Astrocyte (in vitro differentiated cells and primary cell): Measurements from ENCODE around the gene SYVN1. TPM values are rescaled to one million over a fixed set of nuclear protein-coding genes. Genes with fewer than 3 reads are reported as not detected.

Experiments
- DNase-seq: peaks from one replicate; pipeline ENCODE4 v3.0.0-alpha.2; 2010; ENCODE audit warnings: low read depth
- FAIRE-seq: peaks from 2 replicates; lab custom pipeline; 2011; peaks lifted over from hg19 to GRCh38; lab: Jason Lieb, UNC
- H2AFZ ChIP-seq: 2 replicates; pipeline ENCODE4 v1.6.0; 2012; ENCODE audit warnings: low read depth, low read length, inconsistent platforms
- H3K27ac ChIP-seq: 2 replicates; pipeline ENCODE4 v1.5.1; 2011; ENCODE audit warnings: low read depth, low read length, inconsistent platforms
- H3K27me3 ChIP-seq: 2 replicates; pipeline ENCODE4 v1.6.0; 2011; ENCODE audit warnings: low read length, inconsistent platforms; ENCODE audit not compliant: insufficient read depth
- H3K36me3 ChIP-seq: 2 replicates; pipeline ENCODE4 v1.5.1; 2011; ENCODE audit warnings: low read length, inconsistent platforms; ENCODE audit not compliant: insufficient read depth
- H3K4me1 ChIP-seq: 2 replicates; pipeline ENCODE4 v1.5.1; 2011; ENCODE audit warnings: low read length, inconsistent platforms; ENCODE audit not compliant: insufficient read depth
- H3K4me2 ChIP-seq: 2 replicates; pipeline ENCODE4 v1.6.0; 2012; ENCODE audit warnings: low read length, inconsistent platforms
- H3K4me3 ChIP-seq: 2 replicates; pipeline ENCODE4 v1.5.1; 2011; ENCODE audit warnings: low read depth, mild to moderate bottlenecking, low read length, inconsistent platforms; ENCODE audit not compliant: insufficient read depth
- H3K79me2 ChIP-seq: 2 replicates; pipeline ENCODE4 v1.6.0; 2012; ENCODE audit warnings: mild to moderate bottlenecking, low read length, inconsistent platforms; ENCODE audit not compliant: insufficient read depth
- H3K9ac ChIP-seq: 2 replicates; pipeline ENCODE4 v1.6.0; 2012; ENCODE audit warnings: mild to moderate bottlenecking, low read length, inconsistent platforms
- H3K9me3 ChIP-seq: 2 replicates; pipeline ENCODE4 v1.5.1; 2012; ENCODE audit warnings: low read depth, mild to moderate bottlenecking, low read length, inconsistent platforms; ENCODE audit not compliant: insufficient read depth
- H4K20me1 ChIP-seq: 2 replicates; pipeline ENCODE4 v1.6.0; 2012; ENCODE audit warnings: low read length, inconsistent platforms; ENCODE audit not compliant: insufficient read depth
- H3K27ac Mint-ChIP-seq: one replicate; pipeline ENCODE4 v1.8.0; 2021; ENCODE audit warnings: mild to moderate bottlenecking, mixed read lengths; ENCODE audit not compliant: unreplicated experiment
- H3K27me3 Mint-ChIP-seq: one replicate; pipeline ENCODE4 v1.8.0; 2021; ENCODE audit warnings: low read depth, mixed read lengths; ENCODE audit not compliant: unreplicated experiment
- H3K36me3 Mint-ChIP-seq: one replicate; pipeline ENCODE4 v1.8.0; 2021; ENCODE audit warnings: low read depth, mixed read lengths; ENCODE audit not compliant: unreplicated experiment
- H3K4me1 Mint-ChIP-seq: one replicate; pipeline ENCODE4 v1.8.0; 2021; ENCODE audit warnings: low read depth, mixed read lengths; ENCODE audit not compliant: unreplicated experiment
- H3K4me3 Mint-ChIP-seq: one replicate; pipeline ENCODE4 v1.8.0; 2021; ENCODE audit warnings: mild to moderate bottlenecking, moderate library complexity, mixed read lengths; ENCODE audit not compliant: unreplicated experiment
- H3K9me3 Mint-ChIP-seq: one replicate; pipeline ENCODE4 v1.8.0; 2021; ENCODE audit warnings: mild to moderate bottlenecking, mixed read lengths; ENCODE audit not compliant: unreplicated experiment
- CTCF ChIP-seq: IDR thresholded peaks from 2 replicates; pipeline ENCODE4 v1.5.1; 2011; ENCODE audit warnings: low read depth, mild to moderate bottlenecking, inconsistent platforms, low read length, moderate library complexity; ENCODE audit not compliant: insufficient read depth
- EZH2 ChIP-seq: IDR thresholded peaks from 2 replicates; pipeline ENCODE4 v1.6.1; 2012; ENCODE audit warnings: mild to moderate bottlenecking, low read length, inconsistent platforms; ENCODE audit not compliant: insufficient read depth
- total RNA-seq: library from RNA; stranded (reverse); gene quantifications from 2 replicates; pipeline ENCODE4 v1.2.1, GENCODE V29; 2021

Gene SYVN1
- total RNA-seq, 1 donor from 2014 or later: 43.0 TPM

DNA sequence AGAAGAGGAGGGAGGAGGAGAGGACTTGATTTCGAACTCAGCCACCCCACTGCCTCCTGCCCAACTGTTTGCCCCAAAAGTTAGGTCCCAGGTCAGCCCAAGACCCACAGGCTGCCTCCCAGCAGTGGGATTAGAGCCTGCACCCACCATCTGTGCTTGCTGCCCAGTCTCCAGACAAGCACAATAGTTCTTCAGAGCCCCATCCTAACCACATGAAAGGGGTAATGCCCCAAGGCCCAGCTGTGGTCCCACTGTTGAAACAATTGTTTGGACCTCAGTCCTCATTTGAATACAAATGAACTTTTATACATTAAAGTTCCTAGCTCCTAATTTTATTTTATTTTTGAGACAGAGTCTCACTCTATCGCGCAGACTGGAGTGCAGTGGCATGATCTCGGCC lies 43.7 kb downstream of the SYVN1 start:
- peaks cover 3% of the 10 kb centered on the region for H3K36me3 ChIP-seq
- no peak overlapping the region for H3K4me2 ChIP-seq
- H3K4me3 ChIP-seq: no peak overlapping the region
- FAIRE-seq (no peak), DNase-seq (no peak)
- H3K79me2 ChIP-seq: peaks cover 9% of the 10 kb centered on the region
- H2AFZ ChIP-seq: no peak overlapping the region
- H3K36me3 Mint-ChIP-seq: peaks cover 18% of the 10 kb centered on the region
- no peak overlapping the region for H3K27ac ChIP-seq
- no peaks in the 10 kb centered on the region for H4K20me1 ChIP-seq
- H3K27me3 Mint-ChIP-seq: no peaks in the 10 kb centered on the region
- H3K4me1 ChIP-seq: peaks cover 3% of the 10 kb centered on the region
- H3K9me3 ChIP-seq: no peaks in the 10 kb centered on the region
- no peaks in the 10 kb centered on the region for H3K27me3 ChIP-seq
- H3K27ac Mint-ChIP-seq: no peak overlapping the region
- no peaks in the 10 kb centered on the region for H3K9me3 Mint-ChIP-seq
- TF ChIP-seq CTCF (no peak), EZH2 (no peak)
- no peak overlapping the region for H3K9ac ChIP-seq
- no peak overlapping the region for H3K4me3 Mint-ChIP-seq
- H3K4me1 Mint-ChIP-seq: peaks cover 7% of the 10 kb centered on the region

GRCh38 chr11:65089621-65090020 lies 44.7 kb downstream of the SYVN1 start:
- no peak overlapping the region for H3K4me3 ChIP-seq
- H3K9ac ChIP-seq: no peak overlapping the region
- H3K79me2 ChIP-seq: peaks cover 19% of the 10 kb centered on the region
- H3K4me1 ChIP-seq: peaks cover 4% of the 10 kb centered on the region
- Mint-ChIP-seq H3K27ac (no peak overlapping the region), H3K4me1 (peaks cover 13% of the 10 kb centered on the region), H3K36me3 (peaks cover 18% of the 10 kb centered on the region), H3K4me3 (peak overlapping the region; percentile 8), H3K27me3 (no peaks in the 10 kb centered on the region), H3K9me3 (no peaks in the 10 kb centered on the region)
- peaks cover 6% of the 10 kb centered on the region for H3K36me3 ChIP-seq
- no peak for FAIRE-seq
- H3K9me3 ChIP-seq: no peaks in the 10 kb centered on the region
- H3K27ac ChIP-seq: no peak overlapping the region
- H2AFZ ChIP-seq: no peak overlapping the region
- DNase-seq: no peak
- TF ChIP-seq EZH2 (no peak), CTCF (no peak)
- no peak overlapping the region for H3K4me2 ChIP-seq
- H3K27me3 ChIP-seq: no peaks in the 10 kb centered on the region
- no peaks in the 10 kb centered on the region for H4K20me1 ChIP-seq

GRCh38 chr11:65087827-65088226 lies 46.5 kb downstream of the SYVN1 start:
- H3K9me3 ChIP-seq: no peaks in the 10 kb centered on the region
- H3K4me2 ChIP-seq: no peak overlapping the region
- H3K27me3 Mint-ChIP-seq: no peaks in the 10 kb centered on the region
- TF ChIP-seq EZH2: no peak
- TF ChIP-seq CTCF: no peak
- FAIRE-seq: no peak
- no peak overlapping the region for H3K27ac ChIP-seq
- H3K27ac Mint-ChIP-seq: no peak overlapping the region
- no peak for DNase-seq
- no peak overlapping the region for H3K9ac ChIP-seq
- H3K4me1 Mint-ChIP-seq: peaks cover 9% of the 10 kb centered on the region
- peaks cover 16% of the 10 kb centered on the region for H3K36me3 Mint-ChIP-seq
- H3K9me3 Mint-ChIP-seq: no peaks in the 10 kb centered on the region
- peaks cover 6% of the 10 kb centered on the region for H3K36me3 ChIP-seq
- no peak overlapping the region for H2AFZ ChIP-seq
- no peaks in the 10 kb centered on the region for H4K20me1 ChIP-seq
- H3K4me3 Mint-ChIP-seq: no peak overlapping the region
- H3K79me2 ChIP-seq: peaks cover 34% of the 10 kb centered on the region
- peaks cover 14% of the 10 kb centered on the region for H3K4me1 ChIP-seq
- no peaks in the 10 kb centered on the region for H3K27me3 ChIP-seq
- no peak overlapping the region for H3K4me3 ChIP-seq
